IMR-90 (cell line): ENCODE measurements around the gene SH3RF1. TPM values are rescaled to one million over a fixed set of nuclear protein-coding genes. Genes with fewer than 3 reads are reported as not detected.

Experiments used
- ATAC-seq: fragments of 200-7000 bp; cut with Tn5 transposase; 2 replicates; pipeline ENCODE4 v1.9.1; 2020; ENCODE audit warnings: low read depth, mild to moderate bottlenecking, moderate library complexity
- BruUV-seq: library from RNA; stranded (reverse); fragments of 400-500 nt; replicated peaks from 2 replicates; lab custom pipeline; 2021; lab: Mats Ljungman, UMichigan
- CTCF ChIA-PET: fragments of 300-600 bp; formaldehyde crosslinking; extraction: SDS; loops from one replicate; lab custom pipeline; 2021; ENCODE audit warnings: antibody characterized with exemption; lab: Yijun Ruan, JAX
- POLR2A ChIA-PET: fragments of 300-600 bp; sonication (Branson Sonifier 250); formaldehyde crosslinking; loops from one replicate; lab custom pipeline; 2022; ENCODE audit warnings: antibody characterized with exemption; ENCODE audit not compliant: unreplicated experiment; lab: Charles Lee
- DNase-seq: peaks from one replicate; pipeline ENCODE4 v3.0.0; 2013
- H2AFZ ChIP-seq: replicated peaks from 2 replicates; pipeline ENCODE3; 2013; ENCODE audit warnings: low read length, mild to moderate bottlenecking; ENCODE audit not compliant: poor library complexity
- H2AK5ac ChIP-seq: 2 replicates; pipeline ENCODE4 v1.6.1; 2013; ENCODE audit warnings: low read depth, low read length, inconsistent platforms
- H2AK9ac ChIP-seq: replicated peaks from 2 replicates; pipeline ENCODE3; 2013; ENCODE audit warnings: mild to moderate bottlenecking, low read depth, low read length, moderate library complexity; ENCODE audit not compliant: poor library complexity
- H2BK120ac ChIP-seq: 2 replicates; pipeline ENCODE4 v1.6.1; 2013; ENCODE audit warnings: low read depth, low read length, inconsistent platforms
- H2BK15ac ChIP-seq: 3 replicates; pipeline ENCODE4 v1.6.1; 2013; ENCODE audit warnings: low read depth, low read length, inconsistent platforms
- H2BK20ac ChIP-seq: 2 replicates; pipeline ENCODE4 v1.6.1; 2013; ENCODE audit warnings: low read depth, mild to moderate bottlenecking, inconsistent platforms, low read length, moderate library complexity
- H2BK5ac ChIP-seq: 2 replicates; pipeline ENCODE4 v1.6.1; 2013; ENCODE audit warnings: mild to moderate bottlenecking, low read depth, low read length, inconsistent platforms; ENCODE audit not compliant: poor library complexity, severe bottlenecking
- H3K14ac ChIP-seq: replicated peaks from 2 replicates; pipeline ENCODE4 v1.6.1; 2013; ENCODE audit warnings: low read depth, low read length, inconsistent platforms
- H3K18ac ChIP-seq: 2 replicates; pipeline ENCODE4 v1.6.1; 2013; ENCODE audit warnings: low read depth, low read length, control low read depth
- H3K23ac ChIP-seq: 2 replicates; pipeline ENCODE4 v1.6.1; 2013; ENCODE audit warnings: low read depth, low read length, inconsistent platforms
- H3K27ac ChIP-seq: 2 replicates; pipeline ENCODE4 v1.5.1; 2013; ENCODE audit warnings: mild to moderate bottlenecking, control low read depth, low read length; ENCODE audit not compliant: insufficient read depth
- H3K27me3 ChIP-seq: 2 replicates; pipeline ENCODE4 v1.6.1; 2013; ENCODE audit warnings: low read length; ENCODE audit not compliant: control insufficient read depth, insufficient read depth
- H3K36me3 ChIP-seq: 2 replicates; pipeline ENCODE4 v1.6.1; 2013; ENCODE audit warnings: low read length, mixed read lengths; ENCODE audit not compliant: control insufficient read depth, insufficient read depth
- H3K4ac ChIP-seq: 2 replicates; pipeline ENCODE4 v1.6.1; 2013; ENCODE audit warnings: low read depth, low read length, inconsistent platforms
- H3K4me1 ChIP-seq: 2 replicates; pipeline ENCODE4 v1.6.1; 2013; ENCODE audit warnings: low read length, mixed read lengths; ENCODE audit not compliant: control insufficient read depth, insufficient read depth
- H3K4me2 ChIP-seq: 2 replicates; pipeline ENCODE4 v1.6.1; 2013; ENCODE audit warnings: low read depth, mild to moderate bottlenecking, control low read depth, low read length, moderate library complexity
- H3K4me3 ChIP-seq: 2 replicates; pipeline ENCODE4 v1.5.1; 2013; ENCODE audit warnings: low read depth, mild to moderate bottlenecking, control low read depth, low read length, moderate library complexity; ENCODE audit not compliant: insufficient read depth
- H3K56ac ChIP-seq: 2 replicates; pipeline ENCODE4 v1.6.1; 2013; ENCODE audit warnings: low read length, inconsistent platforms; ENCODE audit not compliant: insufficient read depth; ENCODE audit errors: extremely low read depth
- H3K79me1 ChIP-seq, 2 experiments: 2 replicates each; pipeline ENCODE4 v1.6.1; 2013; ENCODE audit warnings: low read length in 2 of 2, inconsistent platforms in 1 of 2, low read depth in 1 of 2
- H3K9ac ChIP-seq: 2 replicates; pipeline ENCODE4 v1.6.1; 2013; ENCODE audit warnings: low read depth, low read length, control low read depth
- H3K9me1 ChIP-seq: 2 replicates; pipeline ENCODE4 v1.6.1; 2013; ENCODE audit warnings: low read length, inconsistent platforms; ENCODE audit not compliant: insufficient read depth
- H3K9me3 ChIP-seq: 2 replicates; pipeline ENCODE4 v1.6.1; 2013; ENCODE audit warnings: low read length; ENCODE audit not compliant: control insufficient read depth, insufficient read depth
- H4K20me1 ChIP-seq: 2 replicates; pipeline ENCODE4 v1.6.1; 2013; ENCODE audit warnings: low read length, inconsistent platforms; ENCODE audit not compliant: insufficient read depth
- H4K5ac ChIP-seq: 2 replicates; pipeline ENCODE4 v1.6.1; 2013; ENCODE audit warnings: mild to moderate bottlenecking, low read depth, low read length, control low read depth
- H4K8ac ChIP-seq, 2 experiments: 2 replicates each; pipeline ENCODE4 v1.6.1; 2013; ENCODE audit warnings: low read depth in 2 of 2, low read length in 2 of 2, control low read depth in 1 of 2, inconsistent platforms in 1 of 2
- H4K91ac ChIP-seq: 2 replicates; pipeline ENCODE4 v1.6.1; 2013; ENCODE audit warnings: low read depth, low read length, inconsistent platforms; ENCODE audit not compliant: insufficient read depth
- BHLHE40 ChIP-seq: fragments of 150-350 bp; IDR thresholded peaks from 2 replicates; pipeline ENCODE4 v1.6.1; 2016; ENCODE audit warnings: mild to moderate bottlenecking, low read depth, low read length
- CEBPB ChIP-seq: IDR thresholded peaks from 2 replicates; pipeline ENCODE4 v1.6.1; 2012; ENCODE audit warnings: low read depth, low read length, improper control_type of control experiment
- CHD1 ChIP-seq: IDR thresholded peaks from 2 replicates; pipeline ENCODE4 v1.6.1; 2012; ENCODE audit warnings: low read depth, low read length, improper control_type of control experiment
- CTCF ChIP-seq: conservative IDR thresholded peaks from 2 replicates; pipeline ENCODE4 v1.5.1; 2012; ENCODE audit warnings: mild to moderate bottlenecking, low read depth, low read length, improper control_type of control experiment
- ELK1 ChIP-seq: fragments of 150-350 bp; IDR thresholded peaks from 2 replicates; pipeline ENCODE4 v1.6.1; 2016; ENCODE audit warnings: low read depth, mild to moderate bottlenecking, low read length, moderate library complexity, borderline replicate concordance
- FOS ChIP-seq: fragments of 150-350 bp; IDR thresholded peaks from 2 replicates; pipeline ENCODE4 v1.6.1; 2016; ENCODE audit warnings: low read depth, low read length
- MAFK ChIP-seq: IDR thresholded peaks from 2 replicates; pipeline ENCODE4 v1.6.1; 2012; ENCODE audit warnings: low read depth, low read length, improper control_type of control experiment
- MXI1 ChIP-seq: IDR thresholded peaks from 2 replicates; pipeline ENCODE4 v1.6.1; 2012; ENCODE audit warnings: low read depth, mild to moderate bottlenecking, low read length, moderate library complexity, borderline replicate concordance
- NFE2L2 ChIP-seq: fragments of 150-350 bp; IDR thresholded peaks from 2 replicates; pipeline ENCODE4 v1.6.1; 2016; ENCODE audit warnings: low read depth, mild to moderate bottlenecking, low read length
- POLR2A ChIP-seq: IDR thresholded peaks from 2 replicates; pipeline ENCODE4 v1.6.1; 2012; ENCODE audit warnings: mild to moderate bottlenecking, low read depth, low read length
- RAD21 ChIP-seq: IDR thresholded peaks from 2 replicates; pipeline ENCODE4 v1.6.1; 2012; ENCODE audit warnings: low read length, improper control_type of control experiment
- RCOR1 ChIP-seq: IDR thresholded peaks from 2 replicates; pipeline ENCODE4 v1.6.1; 2012; ENCODE audit warnings: mild to moderate bottlenecking, low read length, improper control_type of control experiment; ENCODE audit not compliant: insufficient replicate concordance
- RFX5 ChIP-seq: IDR thresholded peaks from 2 replicates; pipeline ENCODE4 v1.8.0; 2012; ENCODE audit warnings: low read depth, mild to moderate bottlenecking, low read length, moderate library complexity
- SMC3 ChIP-seq: fragments of 150-350 bp; IDR thresholded peaks from 2 replicates; pipeline ENCODE4 v1.6.1; 2016; ENCODE audit warnings: low read depth, mild to moderate bottlenecking, antibody characterized with exemption, low read length, moderate library complexity
- USF2 ChIP-seq: fragments of 150-350 bp; IDR thresholded peaks from 2 replicates; pipeline ENCODE4 v1.6.1; 2017; ENCODE audit warnings: mild to moderate bottlenecking, antibody characterized with exemption, low read length, low read depth
- WGBS, 2 experiments: methylation state at CpG; one replicate each; pipeline versions ENCODE4 v1.1.5 to v1.1.7; 2013; ENCODE audit warnings: missing lambda C conversion rate in 2 of 2; ENCODE audit not compliant: insufficient read length in 1 of 2; ENCODE audit errors: extremely low coverage in 2 of 2; 5-methylcytosine and 5-hydroxymethylcytosine counted together
- dilution Hi-C: fragments of 300-500 bp; cut with HindIII; formaldehyde crosslinking; loops from one replicate; pipeline ENCODE4 v1.14.3; 2018; ENCODE audit warnings: low sequenced_read_pairs; ENCODE audit not compliant: unreplicated experiment
- in situ Hi-C: fragments of 300-500 bp; cut with MboI; formaldehyde crosslinking; loops from 3 replicates; pipeline ENCODE4 v1.14.3; 2019; ENCODE audit warnings: low sequenced_read_pairs, inconsistent platforms, mixed read lengths
- intact Hi-C: fragments of 100-400 bp; cut with micrococcal nuclease; formaldehyde crosslinking; loops from 2 replicates; pipeline ENCODE4 v1.10.0; 2022
- polyA plus RNA-seq, 3 experiments: library from polyadenylated mRNA; depleted of rRNA; stranded (reverse); fragments of >200 nt; gene quantifications; 2 replicates each; pipeline ENCODE4 v1.2.3, GENCODE V29; 2012; ENCODE audit warnings: low replicate concordance in 1 of 3
- total RNA-seq: library from RNA; depleted of rRNA; stranded (reverse); fragments of >200 nt; gene quantifications from 2 replicates; pipeline ENCODE4 v1.2.3, GENCODE V29; 2012

SH3RF1 gene
- total and polyA plus RNA-seq, 2 of the 4 experiments (the other 2 are of a cell fraction) = 22.0 to 29.8 TPM

GRCh38 chr4:169116270-169116901, 154.4 kb downstream of the SH3RF1 start:
- POLR2A ChIA-PET = no interaction called here
- Histone ChIP-seq H3K18ac (peak overlapping the region; percentile 39), H3K79me1 (peaks cover 12 to 44% of the 10 kb centered on the region in 2 experiments), H3K4me2 (peak overlapping the region; percentile 23; the same call in 1 of the 2 replicates), H3K9ac (no peak overlapping the region), H3K4me1 (peaks cover 18% of the 10 kb centered on the region), H2AK5ac (peak overlapping the region; percentile 88), H2AFZ (no peak overlapping the region), H3K27ac (peak overlapping the region; percentile 71), H3K14ac (peak overlapping the region; percentile 77), H2BK20ac (peak overlapping the region; percentile 74), H3K4me3 (no peak overlapping the region), H2AK9ac (peak overlapping the region; percentile 29), H3K9me3 (no peaks in the 10 kb centered on the region), H2BK5ac (peak overlapping the region; percentile 90), H3K27me3 (no peaks in the 10 kb centered on the region), H3K23ac (peak overlapping the region; percentile 70; the same call in 1 of the 2 replicates), H4K20me1 (peaks cover 8% of the 10 kb centered on the region; the same call in 1 of the 2 replicates), H2BK120ac (peak overlapping the region; percentile 83), H3K36me3 (peaks cover 17% of the 10 kb centered on the region), H3K4ac (peak overlapping the region; percentile 93), H4K5ac (0 out of 2 replicates have a peak overlapping the region, but pooled peaks have one; percentile 38), H3K56ac (no peak overlapping the region), H4K8ac (peak overlapping the region in 1 of 2 experiments; percentile 57; a peak in 2 of 4 replicates), H3K9me1 (peaks cover 24% of the 10 kb centered on the region), H4K91ac (peak overlapping the region; percentile 72), H2BK15ac (peak overlapping the region; percentile 33; the same call in 1 of the 3 replicates)
- DNase-seq = peak; percentile 63
- ATAC-seq = peak; percentile 15
- dilution Hi-C loops (no loop called here), intact Hi-C loops (loop anchor here (2.0 to 5.0 kb wide), 3 partner anchors 104 to 194 kb away; partner anchors contain the start of gene CBR4), in situ Hi-C loops (no loop called here)
- WGBS, 2 experiments = 67% methylated on average over 2 of the region's 12 CpGs; no CpG with 5 or more reads in 1 of the 2 experiments
- no TSS peak for BruUV-seq
- CTCF ChIA-PET = interaction anchor here (0.7 to 1.3 kb wide), 5 partner anchors 36 to 156 kb away, joined by 3 to 6 read pairs (median 3); no protein-coding TSS in a partner anchor
- TF ChIP-seq RFX5 (no peak), CEBPB (no peak), MXI1 (no peak), BHLHE40 (no peak), RAD21 (no peak), FOS (no peak), USF2 (no peak), ELK1 (no peak), RCOR1 (no peak), NFE2L2 (no peak), SMC3 (no peak), CHD1 (no peak), MAFK (no peak), CTCF (no peak), POLR2A (no peak)
